Neural cell (in vitro differentiated cells): Measurements from ENCODE around the gene RPL28. TPM values are rescaled to one million over a fixed set of nuclear protein-coding genes. Genes with fewer than 3 reads are reported as not detected.

Source experiments
- H2AFZ ChIP-seq: fragments of 200-600, 300-800 bp; sonication (generic), shearing (Covaris generic); 2 replicates; pipeline ENCODE4 v1.6.0; 2014; ENCODE audit warnings: low read depth, mild to moderate bottlenecking, antibody characterized with exemption, low read length, moderate library complexity
- H3F3A ChIP-seq: fragments of 200-600 bp; shearing (Covaris generic); 2 replicates; pipeline ENCODE4 v1.6.1; 2016; ENCODE audit warnings: mild to moderate bottlenecking, moderate library complexity, mixed read lengths, antibody characterized with exemption, low read length; ENCODE audit not compliant: insufficient read depth, poor library complexity, severe bottlenecking
- H3K27ac ChIP-seq: fragments of 200-600, 300-800 bp; sonication (generic), shearing (Covaris generic); 2 replicates; pipeline ENCODE4 v1.5.1; 2014; ENCODE audit warnings: mild to moderate bottlenecking, low read length, moderate library complexity
- H3K27me3 ChIP-seq: fragments of 300-800, 200-600 bp; sonication (generic), shearing (Covaris generic); 2 replicates; pipeline ENCODE4 v1.6.0; 2014; ENCODE audit warnings: mild to moderate bottlenecking, low read depth, low read length, moderate library complexity; ENCODE audit not compliant: insufficient read depth
- H3K36me3 ChIP-seq: fragments of 300-800, 200-600 bp; sonication (generic), shearing (Covaris generic); 2 replicates; pipeline ENCODE4 v1.5.1; 2014; ENCODE audit warnings: mild to moderate bottlenecking, antibody characterized with exemption, low read length, moderate library complexity; ENCODE audit not compliant: insufficient read depth
- H3K4me2 ChIP-seq: fragments of 300-800, 200-600 bp; sonication (generic), shearing (Covaris generic); 2 replicates; pipeline ENCODE4 v1.6.0; 2014; ENCODE audit warnings: mild to moderate bottlenecking, low read length
- H3K4me3 ChIP-seq: fragments of 300-800, 200-600 bp; sonication (generic), shearing (Covaris generic); 2 replicates; pipeline ENCODE4 v1.5.1; 2014; ENCODE audit warnings: mild to moderate bottlenecking, low read length, moderate library complexity
- H3K79me2 ChIP-seq: fragments of 200-600 bp; shearing (Covaris generic); replicated peaks from 2 replicates; pipeline ENCODE4 v1.6.0; 2014; ENCODE audit warnings: mild to moderate bottlenecking, low read length, moderate library complexity; ENCODE audit not compliant: insufficient read depth
- H3K9ac ChIP-seq: fragments of 300-800, 200-600 bp; sonication (generic), shearing (Covaris generic); 2 replicates; pipeline ENCODE4 v1.6.1; 2016; ENCODE audit warnings: mild to moderate bottlenecking, low read length, mixed read lengths
- H3K9me2 ChIP-seq: fragments of 200-600 bp; shearing (Covaris generic); 2 replicates; pipeline ENCODE4 v1.6.1; 2016; ENCODE audit warnings: mild to moderate bottlenecking, low read length, mixed read lengths; ENCODE audit not compliant: insufficient read depth
- H3K9me3 ChIP-seq: fragments of 200-600, 300-800 bp; sonication (generic), shearing (Covaris generic); 2 replicates; pipeline ENCODE4 v1.6.1; 2016; ENCODE audit warnings: mild to moderate bottlenecking, mixed run types, low read length, moderate library complexity, mixed read lengths
- H4K20me1 ChIP-seq: fragments of 200-600 bp; shearing (Covaris generic); 2 replicates; pipeline ENCODE4 v1.6.1; 2016; ENCODE audit warnings: mild to moderate bottlenecking, mixed run types; ENCODE audit not compliant: insufficient read depth
- EP300 ChIP-seq: fragments of 450-650 bp; conservative IDR thresholded peaks from 2 replicates; pipeline ENCODE4 v1.6.1; 2014; ENCODE audit warnings: antibody characterized with exemption, mild to moderate bottlenecking, moderate library complexity; ENCODE audit not compliant: poor library complexity, severe bottlenecking
- EZH2 ChIP-seq: fragments of 200-600, 300-800 bp; shearing (Covaris generic), sonication (generic); IDR thresholded peaks from 2 replicates; pipeline ENCODE4 v1.6.1; 2014; ENCODE audit warnings: antibody characterized with exemption, low read length, borderline replicate concordance, mild to moderate bottlenecking; ENCODE audit not compliant: insufficient read depth, poor library complexity, severe bottlenecking
- MXI1 ChIP-seq: fragments of 450-650 bp; conservative IDR thresholded peaks from 2 replicates; pipeline ENCODE4 v1.6.1; 2014; ENCODE audit warnings: antibody characterized with exemption, mild to moderate bottlenecking; ENCODE audit not compliant: poor library complexity, severe bottlenecking
- POLR2AphosphoS5 ChIP-seq: IDR thresholded peaks from 2 replicates; pipeline ENCODE4 v1.6.1; 2012
- RAD21 ChIP-seq: fragments of 450-650 bp; conservative IDR thresholded peaks from 2 replicates; pipeline ENCODE4 v1.6.1; 2014; ENCODE audit warnings: antibody characterized with exemption, mild to moderate bottlenecking, moderate library complexity
- SMC3 ChIP-seq: fragments of 450-650 bp; conservative IDR thresholded peaks from 2 replicates; pipeline ENCODE4 v1.6.1; 2014; ENCODE audit warnings: antibody characterized with exemption, mild to moderate bottlenecking, moderate library complexity; ENCODE audit not compliant: poor library complexity
- TAF1 ChIP-seq: IDR thresholded peaks from 2 replicates; pipeline ENCODE4 v1.6.1; 2012; ENCODE audit warnings: low read depth
- polyA plus RNA-seq: library from polyadenylated mRNA; depleted of rRNA; stranded (reverse); fragments of >200 nt; gene quantifications from 2 replicates; pipeline ENCODE4 v1.2.3, GENCODE V29; 2014
- TF ChIP-seq, protein P1 (sequence below): IDR thresholded peaks from 2 replicates; pipeline ENCODE4 v1.6.1; 2012; ENCODE audit warnings: borderline replicate concordance
- TF ChIP-seq, protein P2 (sequence below): fragments of 450-650 bp; IDR thresholded peaks from 2 replicates; pipeline ENCODE4 v1.5.1; 2014; ENCODE audit warnings: antibody characterized with exemption, mild to moderate bottlenecking, moderate library complexity; ENCODE audit not compliant: poor library complexity, severe bottlenecking

The RPL28 gene
- polyA plus RNA-seq, 1 donor from 2014 or later, result 195 TPM

GRCh38 chr19:55386493-55386971, 800 bp downstream of the RPL28 start:
- Histone ChIP-seq H3K79me2 (peaks cover 22% of the 10 kb centered on the region), H3F3A (no peaks in the 10 kb centered on the region), H3K4me2 (peak overlapping the region; percentile 98), H3K9ac (peak overlapping the region; percentile 92), H3K4me3 (peak overlapping the region; percentile 88), H2AFZ (no peak overlapping the region), H3K27ac (peak overlapping the region; percentile 86), H3K36me3 (no peaks in the 10 kb centered on the region), H3K27me3 (peaks cover 3% of the 10 kb centered on the region), H3K9me3 (no peaks in the 10 kb centered on the region), H3K9me2 (no peaks in the 10 kb centered on the region), H4K20me1 (peaks cover 21% of the 10 kb centered on the region)
- no peak for TF ChIP-seq EP300
- no peak for TF ChIP-seq EZH2
- TF ChIP-seq, protein P1, sequence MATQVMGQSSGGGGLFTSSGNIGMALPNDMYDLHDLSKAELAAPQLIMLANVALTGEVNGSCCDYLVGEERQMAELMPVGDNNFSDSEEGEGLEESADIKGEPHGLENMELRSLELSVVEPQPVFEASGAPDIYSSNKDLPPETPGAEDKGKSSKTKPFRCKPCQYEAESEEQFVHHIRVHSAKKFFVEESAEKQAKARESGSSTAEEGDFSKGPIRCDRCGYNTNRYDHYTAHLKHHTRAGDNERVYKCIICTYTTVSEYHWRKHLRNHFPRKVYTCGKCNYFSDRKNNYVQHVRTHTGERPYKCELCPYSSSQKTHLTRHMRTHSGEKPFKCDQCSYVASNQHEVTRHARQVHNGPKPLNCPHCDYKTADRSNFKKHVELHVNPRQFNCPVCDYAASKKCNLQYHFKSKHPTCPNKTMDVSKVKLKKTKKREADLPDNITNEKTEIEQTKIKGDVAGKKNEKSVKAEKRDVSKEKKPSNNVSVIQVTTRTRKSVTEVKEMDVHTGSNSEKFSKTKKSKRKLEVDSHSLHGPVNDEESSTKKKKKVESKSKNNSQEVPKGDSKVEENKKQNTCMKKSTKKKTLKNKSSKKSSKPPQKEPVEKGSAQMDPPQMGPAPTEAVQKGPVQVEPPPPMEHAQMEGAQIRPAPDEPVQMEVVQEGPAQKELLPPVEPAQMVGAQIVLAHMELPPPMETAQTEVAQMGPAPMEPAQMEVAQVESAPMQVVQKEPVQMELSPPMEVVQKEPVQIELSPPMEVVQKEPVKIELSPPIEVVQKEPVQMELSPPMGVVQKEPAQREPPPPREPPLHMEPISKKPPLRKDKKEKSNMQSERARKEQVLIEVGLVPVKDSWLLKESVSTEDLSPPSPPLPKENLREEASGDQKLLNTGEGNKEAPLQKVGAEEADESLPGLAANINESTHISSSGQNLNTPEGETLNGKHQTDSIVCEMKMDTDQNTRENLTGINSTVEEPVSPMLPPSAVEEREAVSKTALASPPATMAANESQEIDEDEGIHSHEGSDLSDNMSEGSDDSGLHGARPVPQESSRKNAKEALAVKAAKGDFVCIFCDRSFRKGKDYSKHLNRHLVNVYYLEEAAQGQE, result no peak
- TF ChIP-seq POLR2AphosphoS5, result no peak

GRCh38 chr19:55387736-55388497, 2.2 kb downstream of the RPL28 start:
- Histone ChIP-seq H2AFZ (no peak overlapping the region), H3K9me2 (no peaks in the 10 kb centered on the region), H3K9me3 (no peaks in the 10 kb centered on the region), H3K4me3 (peak overlapping the region; percentile 88), H3K9ac (peak overlapping the region; percentile 92), H4K20me1 (peaks cover 21% of the 10 kb centered on the region), H3K27me3 (no peaks in the 10 kb centered on the region), H3K36me3 (no peaks in the 10 kb centered on the region), H3K4me2 (peak overlapping the region; percentile 98), H3K79me2 (peaks cover 22% of the 10 kb centered on the region), H3K27ac (no peak overlapping the region), H3F3A (peaks cover 5% of the 10 kb centered on the region)
- TF ChIP-seq, protein P1, result no peak
- TF ChIP-seq MXI1 (no peak), EP300 (no peak), EZH2 (no peak), SMC3 (no peak), POLR2AphosphoS5 (no peak), TAF1 (no peak), RAD21 (no peak)
- TF ChIP-seq, protein P2, sequence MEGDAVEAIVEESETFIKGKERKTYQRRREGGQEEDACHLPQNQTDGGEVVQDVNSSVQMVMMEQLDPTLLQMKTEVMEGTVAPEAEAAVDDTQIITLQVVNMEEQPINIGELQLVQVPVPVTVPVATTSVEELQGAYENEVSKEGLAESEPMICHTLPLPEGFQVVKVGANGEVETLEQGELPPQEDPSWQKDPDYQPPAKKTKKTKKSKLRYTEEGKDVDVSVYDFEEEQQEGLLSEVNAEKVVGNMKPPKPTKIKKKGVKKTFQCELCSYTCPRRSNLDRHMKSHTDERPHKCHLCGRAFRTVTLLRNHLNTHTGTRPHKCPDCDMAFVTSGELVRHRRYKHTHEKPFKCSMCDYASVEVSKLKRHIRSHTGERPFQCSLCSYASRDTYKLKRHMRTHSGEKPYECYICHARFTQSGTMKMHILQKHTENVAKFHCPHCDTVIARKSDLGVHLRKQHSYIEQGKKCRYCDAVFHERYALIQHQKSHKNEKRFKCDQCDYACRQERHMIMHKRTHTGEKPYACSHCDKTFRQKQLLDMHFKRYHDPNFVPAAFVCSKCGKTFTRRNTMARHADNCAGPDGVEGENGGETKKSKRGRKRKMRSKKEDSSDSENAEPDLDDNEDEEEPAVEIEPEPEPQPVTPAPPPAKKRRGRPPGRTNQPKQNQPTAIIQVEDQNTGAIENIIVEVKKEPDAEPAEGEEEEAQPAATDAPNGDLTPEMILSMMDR, result no peak
